Right lung (tissue), 5 donors: ENCODE data around the gene PROSER3. TPM values are rescaled to one million over a fixed set of nuclear protein-coding genes. Genes with fewer than 3 reads are reported as not detected.
"Not testable (repeated sequence)": the region's sequence is repeated elsewhere in the genome, so short reads cannot be mapped to it uniquely, and the experiment has no call there.

ENCODE experiments used
- DNase-seq, 2 donors: peaks; one replicate each; pipeline ENCODE4 v3.0.0-alpha.2; 2013
- polyA plus RNA-seq, 5 donors: library from polyadenylated mRNA; unstranded; fragments of 120-200 nt; gene quantifications; one replicate each; pipeline versions ENCODE4 v1.2.1 to v1.2.3, GENCODE V29; 2013; ENCODE audit warnings: inconsistent platforms in 1 of 5, low replicate concordance in 1 of 5; ENCODE audit not compliant: insufficient read length in 5 of 5, insufficient read depth in 1 of 5

PROSER3 gene
- polyA plus RNA-seq, 5 donors, result 15.9 to 21.4 (median 20.2) TPM

DNA sequence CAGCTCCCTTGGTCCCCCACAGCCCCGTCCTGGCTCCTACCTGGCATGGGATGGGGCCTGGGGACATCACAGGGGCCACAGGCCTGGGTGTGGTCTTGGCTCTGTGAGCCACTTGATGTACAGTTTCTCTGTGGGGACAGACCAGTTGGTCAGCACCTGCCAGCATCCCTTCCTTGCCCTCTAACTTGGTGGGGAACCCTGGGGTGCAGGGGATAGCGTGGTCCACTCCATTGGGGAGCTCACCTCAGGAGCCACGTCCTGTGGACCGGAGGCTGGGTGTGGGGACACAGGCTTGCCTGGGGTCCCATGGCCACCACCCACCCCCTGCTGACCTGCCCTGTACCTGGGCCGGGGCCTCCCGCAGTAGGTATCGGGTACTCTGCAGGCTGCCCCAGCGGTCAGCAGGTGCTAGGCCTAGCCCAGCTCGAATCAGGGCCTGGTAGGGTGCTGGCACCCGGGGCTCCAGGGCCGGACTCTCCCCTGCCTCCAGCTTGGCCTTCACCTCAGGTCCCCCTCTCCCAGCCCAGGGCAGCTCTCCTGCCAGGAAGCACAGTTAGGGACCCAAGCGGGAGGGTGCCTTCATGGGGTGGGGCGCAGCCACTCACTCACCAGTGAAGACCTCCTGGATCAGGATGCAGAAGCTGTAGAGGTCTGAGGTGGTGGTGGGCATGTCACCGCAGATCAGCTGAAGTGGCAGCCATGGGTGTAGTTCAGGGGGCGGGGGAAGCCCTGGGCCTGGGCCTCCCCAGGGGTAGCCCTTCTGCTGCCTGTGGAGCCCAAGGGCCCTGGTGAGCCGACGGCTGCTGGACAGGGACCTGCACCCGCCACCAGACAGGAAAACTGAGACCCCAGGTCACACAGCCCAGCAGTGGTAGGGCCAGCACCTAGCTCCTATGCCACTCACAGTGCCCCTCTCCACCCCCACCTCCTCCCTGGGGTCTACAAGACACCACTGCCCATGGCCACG is 32.3 kb downstream of the PROSER3 start:
- DNase-seq, result no peak

DNA sequence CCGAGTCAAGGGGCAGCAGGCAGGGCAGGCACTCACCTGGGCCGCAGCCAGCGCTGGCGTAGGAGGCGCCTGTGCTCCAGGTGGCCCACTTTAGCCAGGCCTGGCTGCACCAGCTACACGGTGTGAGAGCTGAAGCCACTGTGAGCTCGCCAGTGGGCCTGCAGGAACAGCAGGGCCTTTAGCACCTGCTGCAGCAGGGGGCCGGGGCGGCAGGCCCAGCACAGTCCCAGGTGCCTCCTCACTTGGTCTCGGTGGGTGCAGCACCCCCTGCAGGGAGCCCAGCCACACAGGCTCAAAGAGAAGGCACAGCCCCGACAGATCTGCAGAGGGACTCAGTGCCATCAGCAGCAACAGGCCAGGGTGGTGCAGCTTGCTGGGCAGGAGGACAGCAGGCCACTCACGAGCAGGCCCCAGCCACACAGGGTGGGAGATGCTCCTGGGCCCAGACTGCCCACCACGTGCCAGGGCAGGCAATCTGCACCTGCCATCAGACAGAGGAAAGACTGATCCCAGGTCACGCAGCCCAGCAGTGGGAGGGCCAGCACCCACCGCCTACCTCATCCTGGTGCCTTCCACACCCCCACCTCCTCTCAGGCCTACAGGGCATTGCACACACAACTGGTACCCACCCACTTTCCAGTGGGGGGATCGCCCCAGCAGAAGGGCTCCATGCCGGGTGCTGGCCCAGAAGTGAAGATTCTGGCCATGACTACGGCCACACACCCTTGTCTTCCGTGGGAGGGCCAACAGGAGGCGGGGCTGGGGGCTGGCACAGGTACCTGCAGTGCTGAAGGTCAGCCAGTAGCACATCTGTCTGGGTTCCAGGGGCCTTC is 33.2 kb downstream of the PROSER3 start:
- DNase-seq, result no peak

DNA sequence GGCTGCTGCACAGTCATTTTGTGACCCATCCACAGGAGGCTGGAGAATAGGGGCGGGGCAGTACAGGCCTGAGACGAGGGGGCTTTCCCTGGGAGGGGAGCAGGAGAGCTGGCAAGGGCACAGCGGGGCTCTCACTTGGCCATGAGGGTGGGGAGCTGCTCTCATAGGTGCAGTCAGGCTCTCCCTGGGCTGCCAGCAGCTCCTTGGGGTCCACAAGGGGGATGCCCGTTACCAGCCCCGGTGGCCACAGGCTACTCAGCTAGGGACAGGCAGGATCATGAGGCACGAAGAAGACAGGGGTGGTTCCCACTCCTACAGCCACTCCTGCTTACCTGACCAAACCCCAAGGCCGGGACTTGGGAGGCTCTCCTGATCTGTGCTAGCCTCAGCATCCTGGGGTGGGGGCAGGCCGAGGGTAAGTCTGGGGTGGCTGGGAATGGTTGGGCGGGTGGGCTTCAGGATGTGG is 33.9 kb downstream of the PROSER3 start:
- no peak for DNase-seq

DNA sequence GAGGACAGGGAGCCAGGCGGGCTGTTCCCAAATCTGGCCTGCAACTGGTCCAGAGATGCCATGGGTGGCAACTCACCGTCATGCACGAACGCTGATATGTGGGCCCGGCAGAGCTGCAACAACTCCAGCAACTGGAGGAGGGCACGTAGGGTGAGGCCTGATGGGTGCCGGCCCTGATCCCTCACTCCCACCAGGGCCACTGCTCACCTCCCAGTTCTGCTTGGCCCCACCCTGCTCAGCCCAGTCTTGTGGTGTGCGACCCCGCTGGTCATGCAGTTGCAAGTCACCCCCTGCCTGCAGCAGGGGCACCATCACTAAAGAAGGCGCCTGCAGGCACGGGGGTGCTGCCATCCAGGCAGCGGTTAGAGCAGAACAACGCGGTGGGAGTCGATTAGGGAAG is 34.3 kb downstream of the PROSER3 start:
- DNase-seq, result no peak

DNA sequence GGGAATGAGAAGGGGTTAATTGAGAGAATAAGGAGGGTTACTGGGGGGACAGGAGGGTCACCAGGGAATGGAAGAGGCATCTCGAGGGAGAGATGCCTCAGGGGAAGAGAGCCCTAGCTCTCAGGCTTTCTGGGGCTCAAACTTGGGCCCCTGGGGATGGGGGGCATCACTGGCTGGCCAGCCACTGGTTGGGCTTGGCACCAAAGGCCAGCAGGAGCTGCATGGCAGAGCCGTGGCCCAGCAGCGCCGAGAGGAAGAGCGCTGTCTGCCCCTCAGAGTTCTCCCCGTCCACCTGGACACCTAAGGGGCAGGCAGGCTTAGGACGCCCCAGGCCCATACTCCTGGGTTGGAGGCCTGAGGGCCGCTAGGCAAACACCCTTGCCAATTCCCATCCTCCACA is 34.9 kb downstream of the PROSER3 start:
- DNase-seq, result no peak

- DNase-seq, result no peak
These were observed 35.6 kb downstream of the PROSER3 start for GRCh38 chr19:35793381-35794165.

GRCh38 chr19:35795564-35795963 is 37.6 kb downstream of the PROSER3 start:
- DNase-seq, result not testable (repeated sequence)

DNA sequence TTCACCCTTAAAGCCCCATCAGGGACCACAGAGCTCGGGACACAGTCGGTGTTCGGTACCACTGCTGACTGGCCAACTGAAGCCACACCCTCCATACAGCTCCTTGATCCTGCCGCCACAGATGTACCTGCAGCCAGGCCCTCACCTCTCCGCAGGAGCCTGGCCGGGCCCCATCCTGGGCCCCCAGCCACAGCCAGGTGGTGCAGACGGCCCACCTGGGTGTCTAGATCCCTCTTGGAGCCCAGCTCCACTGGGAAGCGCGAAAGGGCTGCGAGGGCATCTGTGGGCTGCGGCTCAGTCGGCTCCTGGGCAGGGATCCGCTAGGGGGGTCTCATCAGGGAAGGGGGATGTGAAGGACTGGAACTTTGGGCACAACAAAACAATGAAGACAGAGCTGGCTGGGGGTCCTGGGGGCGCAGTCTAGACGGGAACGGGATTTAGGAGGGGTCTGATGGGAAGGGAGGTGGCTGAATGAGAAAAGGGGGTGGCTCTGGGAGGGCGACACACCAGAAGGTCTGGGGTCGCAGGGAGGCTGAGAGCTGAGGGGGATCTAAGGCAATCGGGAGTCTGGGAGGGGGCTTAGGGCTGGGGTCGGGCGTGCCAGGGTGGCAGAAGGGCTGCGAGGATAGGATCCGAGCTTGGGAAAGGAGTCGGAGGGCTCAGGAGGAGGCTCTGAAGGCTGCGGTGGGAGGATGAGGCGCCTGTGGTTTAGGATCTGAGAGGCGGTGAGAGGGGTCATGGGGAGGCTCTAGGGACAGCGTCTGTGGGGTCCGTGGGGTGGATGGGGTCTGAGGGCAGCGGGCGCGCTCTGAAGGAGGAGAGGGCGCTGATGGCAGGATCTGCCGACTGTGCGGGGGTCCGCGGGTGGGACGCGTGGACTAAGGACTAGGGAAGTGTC is 38.9 kb downstream of the PROSER3 start:
- DNase-seq, result no peak

GRCh38 chr19:35797663-35798062 is 39.7 kb downstream of the PROSER3 start:
- DNase-seq, result no peak

DNA sequence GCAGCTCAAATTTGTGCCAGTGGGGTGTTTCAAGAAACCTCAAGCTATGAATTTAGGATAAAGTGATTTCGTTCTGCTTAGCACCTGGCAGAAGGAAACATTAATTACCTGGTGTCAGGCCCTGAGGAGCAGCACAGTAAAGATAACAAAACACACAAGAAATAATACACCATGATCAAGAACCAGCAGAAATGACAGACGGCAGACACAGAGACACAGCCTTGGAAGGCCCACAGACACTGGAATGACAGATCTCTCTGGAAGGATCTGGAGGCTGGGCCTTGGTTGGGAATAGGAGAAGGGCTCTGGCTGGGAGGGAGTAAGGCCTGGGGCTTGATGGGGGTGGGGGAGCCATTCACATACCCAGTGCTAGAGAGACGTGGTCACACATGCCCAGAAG is 43.9 kb downstream of the PROSER3 start:
- DNase-seq, result no peak

DNA sequence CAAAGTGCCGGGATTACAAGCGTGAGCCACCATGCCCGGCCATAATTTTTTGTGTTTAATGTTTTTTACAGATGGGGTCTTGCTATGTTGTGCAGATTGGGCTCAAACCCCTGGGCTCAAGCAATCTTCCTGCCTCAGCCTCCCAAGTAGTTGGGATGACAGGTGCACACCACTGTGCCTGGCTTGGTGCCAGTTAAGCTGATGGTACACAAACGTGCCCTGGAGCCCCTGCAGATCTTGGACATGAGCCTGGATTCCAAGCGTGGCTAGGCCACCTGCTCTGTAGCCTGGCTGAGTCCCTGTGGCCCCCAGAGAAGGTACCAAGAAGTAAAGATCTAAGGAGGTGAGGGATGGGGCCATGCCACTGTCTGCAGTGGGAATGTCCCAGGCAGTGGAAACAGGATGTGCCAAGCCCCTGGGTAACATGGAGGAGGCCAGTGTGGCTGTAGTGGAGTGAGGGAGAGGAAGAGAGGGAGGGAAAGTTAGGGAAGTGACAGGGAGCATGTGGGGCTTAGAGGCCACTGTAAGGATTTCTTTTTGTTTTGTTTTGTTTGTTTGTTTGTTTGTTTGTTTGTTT is 47.6 kb downstream of the PROSER3 start:
- DNase-seq, result no peak

DNA sequence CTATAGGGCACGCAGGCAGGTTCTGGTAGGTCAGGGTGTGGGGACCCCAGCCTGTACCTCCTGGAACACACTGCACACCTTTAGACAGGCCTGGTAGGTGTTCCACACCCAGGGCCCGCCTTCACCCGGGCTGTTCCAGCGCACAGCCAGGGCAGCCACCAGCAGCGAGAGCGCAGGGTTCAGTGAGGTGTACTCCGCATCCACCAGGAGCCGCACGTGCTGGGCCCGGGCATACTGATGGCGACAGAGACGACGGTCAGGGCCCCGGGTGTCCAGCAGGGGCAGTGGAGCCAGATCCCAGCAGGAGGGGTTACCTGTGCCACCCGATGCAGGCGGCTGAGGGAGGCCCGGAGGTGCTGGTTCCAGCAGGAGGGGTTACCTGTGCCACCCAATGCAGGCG is 48.6 kb downstream of the PROSER3 start:
- DNase-seq, result no peak

DNA sequence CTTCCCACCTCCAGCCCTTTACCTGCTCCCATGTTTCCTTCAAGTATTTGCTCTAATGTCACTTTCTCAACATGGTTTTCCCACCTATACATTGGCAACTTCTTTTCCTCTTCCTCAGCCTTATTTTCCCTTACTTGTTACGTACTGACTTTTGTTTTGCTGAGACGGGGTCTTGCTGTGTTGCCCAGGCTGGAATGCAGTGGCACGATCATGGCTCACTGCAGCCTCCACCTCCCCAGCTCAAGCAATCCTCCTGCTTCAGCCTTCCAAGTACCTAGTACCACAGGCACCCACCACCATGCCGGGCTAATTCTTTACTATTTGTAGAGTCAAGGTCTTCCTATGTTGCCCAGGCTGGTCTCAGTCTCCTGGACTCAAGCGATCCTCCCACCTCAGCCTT is 49.7 kb downstream of the PROSER3 start:
- no peak for DNase-seq

- DNase-seq, result no peak
These were observed 53.6 kb downstream of the PROSER3 start for GRCh38 chr19:35811317-35812219.

DNA sequence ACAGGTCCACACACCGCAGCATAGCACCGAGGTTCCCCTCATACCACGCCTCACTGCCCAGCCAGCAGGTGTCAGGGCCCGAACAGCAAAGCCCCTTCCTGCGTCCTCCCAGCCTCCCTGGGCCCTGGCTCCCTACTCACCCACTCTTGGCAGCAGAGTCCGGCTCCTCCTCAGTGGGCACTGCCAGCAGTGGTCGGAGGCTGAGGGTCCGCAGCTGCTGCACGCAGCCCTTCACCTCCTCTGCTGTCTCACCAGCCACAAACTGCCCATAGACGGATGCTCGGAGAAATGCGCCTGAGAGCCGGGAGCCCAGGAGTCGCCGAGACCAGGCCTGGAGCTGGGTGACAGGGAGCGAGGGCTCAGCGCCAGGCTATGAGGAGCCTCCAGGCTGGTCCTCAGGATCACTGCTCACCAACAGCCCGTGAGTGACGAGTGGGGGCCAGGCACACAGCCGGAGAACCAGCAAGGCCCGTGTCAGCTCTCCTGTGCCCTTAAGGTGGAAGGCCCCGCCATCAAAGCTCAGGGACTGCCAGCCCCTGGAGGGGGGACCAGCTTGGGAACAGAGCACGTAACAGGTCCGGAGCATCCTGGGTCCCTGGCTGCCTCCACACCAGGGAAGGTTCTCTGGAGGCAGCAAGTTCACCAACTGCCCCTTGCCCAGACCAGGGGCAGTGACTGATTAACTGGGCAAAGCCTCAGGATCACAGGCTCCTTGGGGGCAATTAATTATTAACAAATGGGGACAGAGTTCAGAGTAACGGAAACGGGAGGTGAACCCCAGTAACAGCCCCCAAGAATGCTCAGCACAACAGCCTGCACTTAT is 54.5 kb downstream of the PROSER3 start, which contains the start of gene PRODH2:
Gene PRODH2 (minus strand): TSS at position 626 of the 823 bp plus-strand sequence. CDS start 40 bp downstream, at position 586.
- no peak for DNase-seq

- DNase-seq, result no peak
These were observed 55.3 kb downstream of the PROSER3 start for GRCh38 chr19:35813043-35813890.

DNA sequence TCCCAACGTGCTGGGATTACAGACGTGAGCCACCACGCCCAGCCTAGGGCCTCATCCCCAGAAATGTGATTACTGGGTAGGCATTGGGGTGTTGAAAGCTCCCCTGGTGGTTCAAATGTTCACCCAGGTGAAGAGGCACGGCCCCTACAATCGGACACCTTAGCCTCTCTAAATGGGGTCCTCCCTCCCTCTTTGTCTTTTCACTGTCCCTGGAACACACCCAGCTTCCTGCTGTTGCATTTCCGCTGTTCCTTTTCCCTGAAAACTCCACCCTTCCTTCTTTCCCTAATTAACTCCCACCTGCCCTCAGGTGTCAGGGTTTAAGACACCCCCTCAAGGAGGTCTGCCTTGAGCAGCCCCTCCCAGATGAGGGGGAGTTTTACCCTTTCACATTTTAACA is 58.3 kb downstream of the PROSER3 start:
- DNase-seq, result no peak
